T-helper 2 cell treated with Interferon-gamma antibody and Interleukin-4, amounts not matched to agents 100 ng/mL and 5 ng/mL, for 36 hours (primary cell): ENCODE results near the gene RAB30. TPM values are rescaled to one million over a fixed set of nuclear protein-coding genes. Genes with fewer than 3 reads are reported as not detected.

ENCODE experiments used
- intact Hi-C: fragments of 100-400 bp; cut with micrococcal nuclease; formaldehyde crosslinking; loops from one replicate; pipeline ENCODE4 v1.15.1; 2023
- total RNA-seq: library from RNA; stranded (reverse); gene quantifications from 2 replicates; pipeline ENCODE4 v1.2.3, GENCODE V29; 2022

The RAB30 gene
- total RNA-seq, 1 donor from 2014 or later, result 9.4 TPM

DNA sequence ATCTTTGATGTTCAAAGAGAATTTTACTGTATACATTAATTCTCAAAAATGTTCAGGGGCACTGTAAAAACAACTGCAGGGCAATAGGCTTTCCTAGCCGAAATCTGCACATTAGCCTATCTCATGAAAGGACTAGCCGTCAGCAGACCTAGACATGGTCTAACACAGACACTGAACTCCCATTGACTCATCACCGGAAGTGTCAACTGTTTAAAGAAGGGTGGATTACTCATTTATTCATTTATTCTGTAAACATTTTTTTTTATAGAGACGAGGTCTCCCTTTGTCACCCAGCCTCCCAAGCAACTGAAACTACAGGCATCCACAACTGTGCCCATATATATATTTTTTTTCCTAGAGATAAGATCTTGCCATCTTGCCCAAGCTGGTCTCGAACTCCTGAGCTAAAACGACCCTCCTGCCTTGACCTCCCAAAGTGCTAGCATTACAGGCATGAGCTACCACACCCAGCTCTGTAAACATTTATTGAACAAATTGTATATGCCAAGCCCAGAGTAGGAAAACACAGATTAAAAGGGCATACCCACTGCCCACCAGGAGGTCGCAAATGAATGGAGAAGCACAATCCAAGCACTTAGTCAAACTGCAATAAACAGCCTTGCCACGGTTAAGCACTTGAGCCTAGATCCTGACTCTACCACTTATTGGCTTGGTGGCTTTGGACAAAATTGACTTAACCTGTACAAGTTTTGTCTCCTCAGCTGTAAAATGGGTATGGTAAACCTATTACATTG lies 26.6 kb downstream of the RAB30 start:
- intact Hi-C loops, result no loop called here

- intact Hi-C loops, result no loop called here
These were observed 28.6 kb downstream of the RAB30 start for GRCh38 chr11:83042964-83043711.

GRCh38 chr11:83041126-83041525 lies 30.6 kb downstream of the RAB30 start:
- intact Hi-C loops, result no loop called here

DNA sequence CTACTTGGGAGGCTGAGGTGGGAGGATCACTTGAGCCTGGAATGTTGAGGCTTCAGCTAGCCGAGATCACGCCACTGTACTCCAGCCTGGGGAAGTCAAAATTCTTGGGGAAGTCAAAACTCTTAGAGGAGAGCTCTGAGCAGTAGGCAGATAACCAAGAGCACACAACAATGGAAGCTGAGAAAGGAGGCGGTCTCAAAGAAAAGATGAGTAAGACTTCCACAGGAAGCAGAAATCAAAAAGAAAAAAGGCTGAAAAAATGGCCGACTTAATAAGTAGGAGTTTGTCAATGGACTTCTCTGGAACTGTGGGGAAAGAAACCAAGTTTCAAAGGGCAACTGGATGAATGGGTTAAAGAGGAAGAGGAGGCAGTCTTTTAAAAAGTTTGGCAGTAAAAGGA lies 32.1 kb downstream of the RAB30 start:
- intact Hi-C loops, result no loop called here

GRCh38 chr11:83037877-83038276 lies 33.8 kb downstream of the RAB30 start:
- intact Hi-C loops, result no loop called here

- intact Hi-C loops, result no loop called here
These were observed 35.0 kb downstream of the RAB30 start for GRCh38 chr11:83036701-83037100.

DNA sequence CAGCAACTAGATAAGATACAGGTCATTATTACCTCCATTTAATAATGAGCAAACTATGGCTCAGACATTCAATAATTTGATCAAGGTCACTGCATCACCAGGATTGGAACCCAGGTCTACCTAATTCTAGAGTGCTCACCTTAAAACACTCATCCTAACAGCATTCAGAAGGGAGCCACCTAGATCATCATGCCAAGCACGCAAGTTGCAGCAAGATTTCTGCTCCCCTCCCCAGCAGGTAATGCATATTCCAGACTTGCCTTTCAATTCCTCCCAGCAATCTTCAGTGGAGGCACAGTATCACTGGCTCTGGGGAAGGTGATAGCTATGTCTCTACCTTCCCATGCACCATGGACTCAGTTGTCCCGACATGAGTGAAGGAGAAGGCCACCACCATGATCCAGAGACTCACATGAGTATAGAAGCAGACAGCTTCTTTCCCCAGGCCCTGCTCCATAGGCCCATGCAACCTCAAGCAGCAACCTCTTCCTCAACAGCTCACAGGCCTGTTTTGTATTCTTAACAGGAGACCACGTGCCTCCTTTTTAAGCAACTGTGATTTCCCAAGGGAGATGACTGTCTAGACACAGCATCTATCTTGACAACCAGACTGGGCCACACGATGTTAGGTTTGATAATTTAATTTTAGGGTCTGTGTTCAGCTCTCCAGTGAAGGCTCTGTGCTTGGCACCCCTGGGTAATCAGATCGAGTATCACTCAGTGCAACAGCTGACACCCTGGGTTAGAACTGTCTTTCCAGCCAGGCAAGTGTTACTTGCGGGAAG lies 36.4 kb downstream of the RAB30 start:
- intact Hi-C loops, result no loop called here

DNA sequence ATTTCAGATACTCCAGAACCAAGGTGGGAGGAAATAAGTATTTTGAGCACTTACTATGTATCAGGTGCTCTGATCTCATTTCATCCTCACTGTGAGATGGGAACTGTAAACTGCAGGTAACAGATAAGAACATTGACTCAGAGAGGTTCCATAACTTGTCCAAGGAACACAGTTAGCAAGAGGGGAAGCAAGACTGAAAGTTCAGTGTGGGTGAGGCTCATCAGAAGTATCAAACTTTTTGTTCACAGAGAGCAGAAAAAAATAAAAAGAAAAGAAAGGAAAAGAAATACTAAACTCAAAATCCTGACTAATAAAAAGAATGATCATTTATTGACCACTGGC lies 37.1 kb downstream of the RAB30 start:
- intact Hi-C loops, result no loop called here

DNA sequence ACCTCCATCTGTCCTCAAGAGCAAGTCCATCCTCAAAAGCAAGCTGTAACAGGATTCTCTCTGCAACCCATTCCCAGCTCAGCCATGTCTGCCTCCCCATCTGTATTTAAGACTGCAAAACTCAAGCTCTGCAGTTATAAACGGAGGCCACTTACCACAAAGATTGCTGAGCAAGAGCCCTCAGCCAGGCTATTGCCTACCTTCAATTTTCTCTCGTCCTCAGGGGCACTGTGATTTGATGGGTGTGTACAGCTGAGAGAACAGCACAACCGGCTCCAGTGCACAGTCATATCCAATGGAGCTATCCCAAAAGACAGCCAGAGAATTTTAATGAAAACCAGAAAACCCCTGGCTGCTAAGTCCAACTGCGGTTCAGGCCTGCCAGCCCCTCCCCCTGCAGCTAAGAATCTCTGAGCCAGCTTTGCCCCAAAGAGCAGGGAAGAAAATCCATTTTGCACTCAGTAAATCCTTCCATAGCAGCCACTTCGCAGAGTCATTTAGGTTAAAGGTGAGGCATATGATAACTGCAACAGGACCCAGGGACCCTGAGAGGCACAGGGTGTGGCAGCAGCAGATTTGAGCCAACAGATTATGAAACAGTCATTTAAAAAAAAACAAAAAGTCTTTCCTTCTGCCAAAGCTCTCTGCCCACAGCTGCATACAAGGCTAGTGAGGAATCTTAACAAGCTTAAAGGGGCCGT lies 37.6 kb downstream of the RAB30 start:
- intact Hi-C loops, result no loop called here

- intact Hi-C loops, result no loop called here
These were observed 38.3 kb downstream of the RAB30 start for GRCh38 chr11:83033371-83033770.

DNA sequence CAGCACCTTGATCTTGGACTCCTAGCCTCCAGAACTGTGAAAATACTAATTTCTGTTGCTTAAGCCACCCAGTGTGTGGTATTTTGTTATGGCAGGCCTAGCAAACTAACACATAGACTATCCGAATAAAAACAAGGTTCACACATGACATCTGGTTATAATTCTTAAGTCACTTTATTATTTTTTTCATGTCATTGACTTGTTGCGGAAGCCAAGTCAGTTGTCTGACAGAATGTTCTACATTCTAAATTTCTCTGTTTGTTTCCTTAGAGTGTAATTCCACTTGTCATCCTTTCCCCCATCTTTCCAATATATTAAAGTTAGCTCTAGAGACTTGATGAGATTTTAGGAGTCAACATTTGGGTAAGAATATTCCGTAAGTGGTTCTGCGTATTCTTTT lies 40.6 kb downstream of the RAB30 start:
- intact Hi-C loops, result no loop called here

- intact Hi-C loops, result no loop called here
These were observed 43.9 kb downstream of the RAB30 start for GRCh38 chr11:83027794-83028193.

- intact Hi-C loops, result no loop called here
These were observed 44.4 kb downstream of the RAB30 start for GRCh38 chr11:83027289-83027688.

- intact Hi-C loops, result no loop called here
These were observed 45.5 kb downstream of the RAB30 start for GRCh38 chr11:83026229-83026628.

DNA sequence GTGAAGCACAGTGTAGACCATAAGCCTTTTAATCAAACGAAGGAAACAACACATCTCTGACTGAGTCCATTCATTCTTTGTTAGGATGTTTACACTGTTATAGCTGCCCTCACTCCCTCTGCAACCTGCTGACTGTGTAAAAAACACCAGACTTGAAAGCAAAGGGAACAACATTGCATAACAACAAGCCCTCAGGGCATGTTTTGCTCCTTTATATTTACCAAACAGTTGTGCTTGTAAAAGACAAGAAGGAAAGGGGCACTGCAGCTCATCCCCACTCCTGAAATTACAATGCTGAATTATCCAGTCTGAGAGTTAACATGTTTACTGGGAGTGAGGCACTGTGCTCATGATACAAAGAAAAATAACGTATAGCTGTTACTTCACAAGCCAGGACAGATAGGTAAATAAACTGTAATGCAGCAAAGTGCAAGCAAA lies 46.4 kb downstream of the RAB30 start:
- intact Hi-C loops, result no loop called here

- intact Hi-C loops, result no loop called here
These were observed 47.3 kb downstream of the RAB30 start for GRCh38 chr11:83024270-83024854.

GRCh38 chr11:83023410-83023809 lies 48.3 kb downstream of the RAB30 start:
- intact Hi-C loops, result no loop called here

DNA sequence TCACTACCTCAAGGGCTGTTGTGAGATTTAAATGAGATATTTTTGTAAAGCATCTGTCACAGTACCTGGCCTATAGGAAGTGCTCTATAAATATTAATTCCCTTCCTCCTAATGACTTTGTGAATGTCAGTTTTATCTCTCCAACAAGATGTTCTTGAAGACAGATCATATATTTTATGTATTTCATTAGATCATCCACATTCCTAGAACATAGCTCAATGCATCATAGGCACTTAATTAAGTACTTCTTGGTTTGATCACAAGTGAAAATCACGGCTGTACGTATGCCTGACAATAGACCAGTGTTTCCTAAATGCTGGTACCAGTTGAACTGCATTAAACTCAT lies 49.9 kb downstream of the RAB30 start:
- intact Hi-C loops, result no loop called here

- intact Hi-C loops, result no loop called here
These were observed 50.5 kb downstream of the RAB30 start for GRCh38 chr11:83020942-83021779.

DNA sequence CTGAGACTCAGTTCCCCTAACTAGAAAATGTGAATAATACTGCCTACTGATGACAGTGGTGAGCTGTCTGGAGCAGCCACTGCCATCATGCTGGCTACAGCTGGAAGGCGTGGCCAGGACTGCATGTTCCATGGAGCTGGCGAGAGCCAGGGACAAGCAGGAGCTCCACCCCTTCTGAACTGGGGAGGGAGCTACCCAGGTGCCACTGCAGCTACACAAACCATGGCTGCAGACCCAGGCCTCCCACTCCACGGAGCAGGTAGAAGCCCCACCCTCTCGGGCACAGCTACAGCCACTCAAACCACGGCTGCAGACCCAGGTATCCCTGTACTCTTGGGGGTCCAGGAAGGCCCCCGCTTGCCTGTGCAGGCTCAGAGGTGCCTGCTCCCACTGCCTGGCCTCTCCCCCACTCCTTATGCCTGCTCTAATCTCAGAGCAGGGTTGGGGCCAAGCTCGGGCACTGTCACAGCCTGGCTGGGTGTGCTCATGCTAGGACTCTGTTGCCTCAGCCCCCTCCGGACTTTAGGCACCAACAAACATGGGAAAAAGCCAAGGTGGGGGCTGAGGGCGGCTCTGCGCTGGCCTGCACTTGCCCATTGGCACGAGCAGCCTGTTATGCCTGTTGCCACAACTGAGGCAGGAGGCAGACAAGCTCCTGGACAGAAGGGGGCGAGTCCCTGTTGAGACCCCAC lies 51.7 kb downstream of the RAB30 start:
- intact Hi-C loops, result no loop called here
